GM12878 (cell line): ENCODE data around the gene REV1. TPM values are rescaled to one million over a fixed set of nuclear protein-coding genes. Genes with fewer than 3 reads are reported as not detected.

Experiments used
- ATAC-seq: fragments of 200-7000 bp; cut with Tn5 transposase; 3 replicates; pipeline ENCODE4 v1.9.1; 2020; ENCODE audit warnings: mild to moderate bottlenecking, moderate library complexity
- BruUV-seq: library from RNA; stranded (reverse); fragments of 400-500 nt; replicated peaks from 2 replicates; lab custom pipeline; 2021; lab: Mats Ljungman, UMichigan
- CTCF ChIA-PET: fragments of 300-600 bp; sonication (Branson Sonifier 250); formaldehyde crosslinking; extraction: SDS; loops from one replicate; lab custom pipeline; 2021; ENCODE audit warnings: inconsistent platforms; lab: Yijun Ruan, JAX
- POLR2A ChIA-PET: fragments of 350-600 bp; formaldehyde crosslinking; extraction: SDS; loops from one replicate; lab custom pipeline; 2021; ENCODE audit warnings: inconsistent platforms; lab: Charles Lee
- RAD21 ChIA-PET: fragments of 300-600 bp; sonication (Branson Sonifier 250); formaldehyde crosslinking; loops from one replicate; lab custom pipeline; 2023; ENCODE audit warnings: antibody characterized with exemption; ENCODE audit not compliant: unreplicated experiment; lab: Charles Lee
- SMC1A ChIA-PET: fragments of 300-600 bp; sonication (Branson Sonifier 250); formaldehyde crosslinking; loops from one replicate; lab custom pipeline; 2023; ENCODE audit not compliant: unreplicated experiment, uncharacterized antibody; lab: Charles Lee
- DNase-seq: peaks from one replicate; pipeline ENCODE4 v3.0.0-alpha.2; 2011; ENCODE audit warnings: low read depth, low spot score
- FAIRE-seq: peaks from 3 replicates; lab custom pipeline; 2011; peaks lifted over from hg19 to GRCh38; lab: Jason Lieb, UNC
- H2AFZ ChIP-seq: 2 replicates; pipeline ENCODE4 v1.6.0; 2011; ENCODE audit warnings: low read depth, low read length, control low read depth; ENCODE audit not compliant: control insufficient read depth
- H3K27ac ChIP-seq: 2 replicates; pipeline ENCODE4 v1.5.1; 2011; ENCODE audit warnings: control low read depth; ENCODE audit not compliant: control insufficient read depth, insufficient read depth
- H3K27me3 ChIP-seq, 2 experiments: replicated peaks in 1 of 2; 2 replicates each; pipeline versions ENCODE4 v1.6.0 to v1.6.1; 2011; ENCODE audit warnings: low read length in 1 of 2; ENCODE audit not compliant: control insufficient read depth in 2 of 2, insufficient read depth in 2 of 2
- H3K36me3 ChIP-seq, 2 experiments: 2 replicates each; pipeline ENCODE4 v1.5.1; 2011; ENCODE audit warnings: low read length in 1 of 2; ENCODE audit not compliant: control insufficient read depth in 2 of 2, insufficient read depth in 2 of 2
- H3K4me1 ChIP-seq: 2 replicates; pipeline ENCODE4 v1.6.1; 2011; ENCODE audit warnings: mild to moderate bottlenecking, low read length, moderate library complexity, mixed read lengths; ENCODE audit not compliant: control insufficient read depth, insufficient read depth
- H3K4me2 ChIP-seq: 2 replicates; pipeline ENCODE4 v1.6.0; 2011; ENCODE audit warnings: control low read depth; ENCODE audit not compliant: control insufficient read depth, insufficient read depth
- H3K4me3 ChIP-seq: fragments of 200-600 bp; sonication (generic); 2 replicates; pipeline ENCODE4 v1.5.1; 2016
- H3K79me2 ChIP-seq: 2 replicates; pipeline ENCODE4 v1.6.0; 2011; ENCODE audit warnings: low read length; ENCODE audit not compliant: control insufficient read depth, insufficient read depth
- H3K9ac ChIP-seq: 2 replicates; pipeline ENCODE4 v1.8.0; 2011; ENCODE audit warnings: low read length, control low read depth, mixed read lengths; ENCODE audit not compliant: control insufficient read depth, insufficient read depth
- H3K9me3 ChIP-seq: replicated peaks from 3 replicates; pipeline ENCODE4 v1.5.1; 2011; ENCODE audit warnings: mild to moderate bottlenecking, low read length; ENCODE audit not compliant: control insufficient read depth, insufficient read depth
- H4K20me1 ChIP-seq: 2 replicates; pipeline ENCODE4 v1.6.0; 2011; ENCODE audit not compliant: control insufficient read depth, insufficient read depth
- ASH2L ChIP-seq: fragments of 300-600, 200-600 bp; sonication (generic); IDR thresholded peaks from 2 replicates; pipeline ENCODE4 v1.6.1; 2017; ENCODE audit warnings: low read depth, mild to moderate bottlenecking, borderline replicate concordance
- HDAC2 ChIP-seq: fragments of 200-600 bp; sonication (generic); IDR thresholded peaks from 2 replicates; pipeline ENCODE4 v1.6.1; 2017
- IRF5 ChIP-seq: fragments of 450-650 bp; IDR thresholded peaks from 2 replicates; pipeline ENCODE4 v1.6.1; 2017; ENCODE audit warnings: borderline replicate concordance
- LARP7 ChIP-seq: fragments of 450-650 bp; IDR thresholded peaks from 2 replicates; pipeline ENCODE4 v1.6.1; 2017; ENCODE audit warnings: mild to moderate bottlenecking
- POLR2AphosphoS5 ChIP-seq: IDR thresholded peaks from 2 replicates; pipeline ENCODE4 v1.6.1; 2011; ENCODE audit warnings: mild to moderate bottlenecking, low read length, inconsistent platforms
- REST ChIP-seq: IDR thresholded peaks from 2 replicates; pipeline ENCODE4 v1.6.1; 2012; ENCODE audit warnings: mild to moderate bottlenecking, low read depth, low read length
- SIX5 ChIP-seq: IDR thresholded peaks from 2 replicates; pipeline ENCODE4 v1.6.1; 2011; ENCODE audit warnings: mild to moderate bottlenecking, low read depth, low read length, moderate library complexity; ENCODE audit not compliant: severe bottlenecking
- TAF1 ChIP-seq: IDR thresholded peaks from 2 replicates; pipeline ENCODE4 v1.6.1; 2011; ENCODE audit warnings: mild to moderate bottlenecking, low read depth, low read length, borderline replicate concordance
- USF1 ChIP-seq: IDR thresholded peaks from 2 replicates; pipeline ENCODE4 v1.6.1; 2011; ENCODE audit warnings: borderline replicate concordance, low read depth, mild to moderate bottlenecking, moderate library complexity, mixed read lengths, low read length; ENCODE audit not compliant: insufficient read depth; ENCODE audit errors: extremely low read length
- YBX1 ChIP-seq: fragments of 450-650 bp; IDR thresholded peaks from 2 replicates; pipeline ENCODE4 v1.6.1; 2016; ENCODE audit warnings: antibody characterized with exemption
- ZNF274 ChIP-seq: IDR thresholded peaks from one replicate; pipeline ENCODE4 v1.8.0; 2011; ENCODE audit not compliant: insufficient read length, insufficient read depth
- WGBS: methylation state at CpG from one replicate; pipeline ENCODE4 v1.1.6; 2016; ENCODE audit warnings: low lambda C conversion rate; ENCODE audit not compliant: insufficient replicate concordance, insufficient coverage; ENCODE audit errors: missing lambda C conversion rate; 5-methylcytosine and 5-hydroxymethylcytosine counted together
- in situ Hi-C: fragments of 300-500 bp; cut with MboI; formaldehyde crosslinking; loops from 9 replicates; pipeline ENCODE4 v1.14.3; 2018; ENCODE audit warnings: mixed read lengths
- intact Hi-C: fragments of 100-400 bp; cut with micrococcal nuclease; formaldehyde crosslinking; loops from one replicate; pipeline ENCODE4 v1.14.2; 2022; ENCODE audit not compliant: unreplicated experiment
- polyA plus RNA-seq, 11 experiments: library from polyadenylated mRNA; depleted of rRNA in 4 of 11; unstranded in 6 of 11; stranded (reverse) in 5 of 11; fragments of >200 nt; fragmentation: Nextera tagmentation in 4 of 11; fragmentation: Illumina TruSeq in 1 of 11; extraction: Ambion mirVana in 4 of 11; extraction: Trizol in 1 of 11; gene quantifications; 1 replicate in 1 of 11; 2 replicates in 10 of 11; pipeline versions ENCODE4 v1.2.1 to v1.2.3, GENCODE V29; 2011 to 2016; ENCODE audit warnings: inconsistent platforms in 2 of 11, missing spikeins in 2 of 11, low read depth in 1 of 11
- total RNA-seq, 4 experiments: library from RNA; depleted of rRNA in 3 of 4; stranded (reverse); fragments of >200 nt in 3 of 4; fragmentation: Illumina TruSeq in 1 of 4; extraction: Trizol in 1 of 4; gene quantifications; 2 replicates each; pipeline versions ENCODE4 v1.2.1 to v1.2.3, GENCODE V29; 2013 to 2021

REV1 gene
- total and polyA plus RNA-seq, 10 of the 15 experiments (the other 5 are each of a cell fraction or from before 2014, with no cell fraction given): 11.3 to 46.8 (median 29.0) TPM

GRCh38 chr2:99481527-99481926 lies 8.3 kb downstream of the REV1 start:
- H3K79me2 ChIP-seq: peaks cover 93% of the 10 kb centered on the region
- intact Hi-C loops: no loop called here
- no peak overlapping the region for H2AFZ ChIP-seq
- no peak overlapping the region for H3K4me3 ChIP-seq
- no peak overlapping the region for H3K27ac ChIP-seq
- TF ChIP-seq HDAC2 (no peak), ZNF274 (no peak), LARP7 (no peak), IRF5 (no peak)
- in situ Hi-C loops: loop anchor here (25.0 kb wide), 1 partner anchor 294 kb away; the partner anchor contains the start of genes MITD1 and MRPL30
- SMC1A ChIA-PET: interaction anchor here (1.2 to 1.6 kb wide), 3 partner anchors 10 to 116 kb away, joined by 3 to 5 read pairs (median 3); no protein-coding TSS in a partner anchor
- RAD21 ChIA-PET: no interaction called here
- no peaks in the 10 kb centered on the region for H3K27me3 ChIP-seq
- no peak overlapping the region for H3K4me2 ChIP-seq
- peaks cover 6% of the 10 kb centered on the region; the same call in 1 of the 2 replicates for H3K4me1 ChIP-seq
- ATAC-seq: no peak
- no peak overlapping the region for H3K9ac ChIP-seq
- DNase-seq: no peak
- peaks cover 0 to 2% of the 10 kb centered on the region in 2 experiments; a peak in 1 of 4 replicates for H3K36me3 ChIP-seq
- no peak for FAIRE-seq
- WGBS: 100% methylated on average over 1 of the region's 2 CpGs
- peaks cover 2% of the 10 kb centered on the region; the same call in 2 of the 3 replicates for H3K9me3 ChIP-seq
- CTCF ChIA-PET: interaction anchor here (1.2 kb wide), 1 partner anchor 125 kb away, joined by 3 read pairs; no protein-coding TSS in a partner anchor
- POLR2A ChIA-PET: no interaction called here
- BruUV-seq: no TSS peak
- no peaks in the 10 kb centered on the region for H4K20me1 ChIP-seq

GRCh38 chr2:99480390-99480789 lies 9.4 kb downstream of the REV1 start:
- H3K79me2 ChIP-seq: peaks cover 91% of the 10 kb centered on the region
- 35% methylated on average over 1 of the region's 1 CpG for WGBS
- H3K27me3 ChIP-seq: no peaks in the 10 kb centered on the region
- no peaks in the 10 kb centered on the region for H4K20me1 ChIP-seq
- no peak overlapping the region for H3K9ac ChIP-seq
- FAIRE-seq: no peak
- H3K9me3 ChIP-seq: peaks cover 2% of the 10 kb centered on the region; the same call in 2 of the 3 replicates
- in situ Hi-C loops (loop anchor here (25.0 kb wide), 1 partner anchor 293 kb away; the partner anchor contains the start of genes MITD1 and MRPL30), intact Hi-C loops (no loop called here)
- ChIA-PET SMC1A (no interaction called here), CTCF (interaction anchor here (0.6 kb wide), 1 partner anchor 45 kb away, joined by 3 read pairs; no protein-coding TSS in a partner anchor), POLR2A (interaction anchor here (0.6 kb wide), 1 partner anchor 39 kb away, joined by 6 read pairs; no protein-coding TSS in a partner anchor), RAD21 (no interaction called here)
- 0 out of 3 replicates have a peak, but pooled peaks have one; percentile 11 for ATAC-seq
- H3K36me3 ChIP-seq: peaks cover 0 to 2% of the 10 kb centered on the region in 2 experiments; a peak in 1 of 4 replicates
- H3K4me3 ChIP-seq: no peak overlapping the region
- no peak overlapping the region for H3K27ac ChIP-seq
- DNase-seq: no peak
- BruUV-seq: no TSS peak
- no peak overlapping the region for H2AFZ ChIP-seq
- no peak overlapping the region for H3K4me2 ChIP-seq
- peaks cover 6% of the 10 kb centered on the region; the same call in 1 of the 2 replicates for H3K4me1 ChIP-seq
- TF ChIP-seq ASH2L (no peak), TAF1 (no peak), USF1 (no peak), REST (no peak), POLR2AphosphoS5 (no peak), SIX5 (no peak), YBX1 (no peak)
